HPDE6-E6E7 (cell line): Measurements from ENCODE around the gene SLC9A3.

Source experiments
- DNase-seq: peaks from one replicate; pipeline ENCODE4 v3.0.0; 2011; ENCODE audit warnings: missing footprints; ENCODE audit errors: extremely low spot score

The SLC9A3 gene

GRCh38 chr5:430214-430925 lies 93.9 kb downstream of the SLC9A3 start:
- DNase-seq = no peak

DNA sequence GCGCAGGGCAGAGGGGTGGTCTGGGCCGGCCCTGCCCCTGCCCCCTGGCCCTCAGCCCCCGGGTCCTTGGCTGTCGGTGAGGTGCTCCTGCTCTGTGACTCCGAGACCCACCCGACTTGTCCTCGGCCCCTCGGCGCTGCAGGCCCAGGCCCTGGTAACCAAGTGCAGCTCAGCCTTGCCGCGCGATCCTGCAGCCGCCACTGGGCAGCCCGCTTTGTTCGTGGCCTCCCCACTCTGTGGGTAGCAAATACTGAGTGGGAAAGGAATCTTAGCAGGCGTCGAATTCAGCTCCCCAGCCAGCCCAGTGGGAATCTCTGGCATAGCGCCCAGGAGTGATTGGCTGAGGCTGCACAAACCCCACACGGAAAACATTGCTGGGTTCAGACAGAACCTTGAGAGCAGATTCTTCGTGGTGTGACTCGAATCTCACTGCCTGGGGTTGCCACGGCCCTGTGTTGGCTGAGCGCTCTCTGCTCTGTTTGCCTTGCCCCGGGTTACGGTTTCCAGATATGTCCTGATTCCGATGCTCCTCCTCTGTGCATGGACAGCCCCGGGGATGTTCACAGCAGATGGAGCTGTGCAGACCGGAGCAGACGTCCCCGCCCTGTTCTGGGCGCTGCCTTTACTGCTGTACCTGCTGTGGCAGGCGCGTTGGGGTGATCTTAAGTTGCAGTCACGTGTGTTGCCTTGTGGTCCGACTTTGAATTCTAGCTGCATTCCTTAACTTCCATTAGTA lies 94.6 kb downstream of the SLC9A3 start:
- no peak for DNase-seq

DNA sequence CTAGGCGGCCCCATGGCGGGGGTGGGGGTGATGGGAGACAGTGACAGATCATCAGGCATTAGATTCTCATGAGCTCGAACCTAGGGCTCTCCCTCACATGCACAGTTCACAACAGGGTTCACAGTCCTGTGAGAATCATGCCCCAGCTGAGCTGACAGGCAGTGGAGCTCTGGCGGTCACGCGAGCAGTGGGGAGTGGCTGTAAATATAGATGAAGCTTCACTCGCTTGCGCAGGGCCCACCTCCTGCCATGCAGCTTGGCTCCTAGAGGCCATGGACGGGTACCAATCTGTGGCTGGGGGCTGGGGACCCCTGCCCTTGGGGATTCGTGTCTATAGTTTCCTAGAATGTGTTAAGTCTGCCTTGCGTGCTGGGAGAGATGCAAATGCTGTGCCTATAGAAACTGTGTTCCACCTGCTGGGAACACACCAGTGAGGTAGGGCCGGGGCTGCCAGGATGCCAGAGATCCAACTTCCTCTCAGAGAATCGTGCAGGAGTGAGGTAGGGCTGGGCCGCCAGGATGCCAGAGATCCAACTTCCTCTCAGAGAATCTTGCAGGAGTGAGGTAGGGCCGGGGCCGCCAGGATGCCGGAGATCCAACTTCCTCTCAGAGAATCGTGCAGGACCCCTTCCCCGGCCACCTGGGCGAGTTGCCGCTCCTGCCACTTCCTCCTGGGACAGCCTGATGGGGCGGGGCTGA lies 95.3 kb downstream of the SLC9A3 start:
- no peak for DNase-seq

DNA sequence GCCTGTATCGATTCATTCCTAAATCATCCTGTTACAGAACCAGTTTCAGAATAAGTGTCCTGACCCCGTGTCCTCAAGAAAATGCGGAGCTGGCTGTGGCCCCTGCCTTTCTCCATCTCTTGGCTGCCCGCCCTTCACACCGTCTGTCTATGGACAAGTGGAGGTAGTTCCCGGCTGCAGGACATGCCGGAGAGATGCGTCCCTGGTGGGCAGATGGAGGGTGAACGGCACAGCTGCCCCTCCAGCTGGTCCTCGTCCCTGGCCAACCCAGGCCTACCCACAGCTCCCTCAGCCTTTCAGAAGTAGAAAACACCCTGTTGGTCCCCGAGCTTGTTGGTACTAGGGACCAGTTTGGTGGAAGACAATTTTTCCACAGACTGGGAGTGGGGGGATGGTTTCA lies 96.0 kb downstream of the SLC9A3 start:
- DNase-seq = no peak

- DNase-seq = no peak
Observed at GRCh38 chr5:427415-428087, 96.7 kb downstream of the SLC9A3 start.

DNA sequence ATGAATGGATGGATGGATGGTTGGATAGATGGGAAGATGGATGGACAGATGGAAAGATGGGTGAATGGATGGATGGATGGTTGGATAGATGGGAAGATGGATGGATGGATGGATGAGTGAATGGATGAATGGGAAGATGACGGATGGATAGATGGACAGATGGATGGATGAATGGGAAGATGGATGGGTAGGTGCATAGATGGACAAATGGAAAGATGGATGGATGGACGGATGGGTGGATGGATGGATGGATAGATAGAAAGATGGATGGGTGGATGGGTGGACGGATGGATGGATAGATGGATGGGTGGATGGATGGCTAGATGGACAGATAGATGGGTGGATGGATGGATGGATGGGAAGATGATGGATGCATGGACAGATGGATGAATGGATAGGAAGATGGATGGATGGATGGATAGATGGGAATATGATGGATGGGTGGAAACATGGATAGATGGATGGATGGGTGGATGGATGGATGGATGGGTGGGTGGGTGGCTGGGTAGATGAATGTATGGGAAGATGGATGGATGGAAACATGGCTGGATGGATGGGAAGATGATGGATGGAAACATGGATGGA lies 97.8 kb downstream of the SLC9A3 start:
- DNase-seq = no peak

DNA sequence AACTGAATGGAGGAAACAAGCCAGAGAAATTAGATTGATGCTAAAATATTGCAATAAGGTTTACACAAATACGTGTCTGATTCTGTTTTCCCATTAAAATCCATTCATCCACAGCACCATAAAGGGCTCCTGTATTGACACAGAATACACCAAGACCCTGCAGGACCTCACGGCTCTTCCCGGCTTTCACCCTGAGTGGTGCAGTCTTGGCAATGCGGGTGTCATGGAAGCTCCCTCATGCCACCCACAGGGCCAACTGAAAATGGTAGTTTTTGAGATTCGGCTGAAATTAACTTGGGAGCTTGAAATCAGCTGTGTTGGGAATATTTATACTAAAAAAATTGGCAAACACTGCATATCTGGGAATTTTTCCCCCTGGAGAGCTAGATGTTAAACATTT lies 98.5 kb downstream of the SLC9A3 start:
- DNase-seq = no peak

GRCh38 chr5:424301-425110 lies 99.7 kb downstream of the SLC9A3 start:
- DNase-seq = no peak

DNA sequence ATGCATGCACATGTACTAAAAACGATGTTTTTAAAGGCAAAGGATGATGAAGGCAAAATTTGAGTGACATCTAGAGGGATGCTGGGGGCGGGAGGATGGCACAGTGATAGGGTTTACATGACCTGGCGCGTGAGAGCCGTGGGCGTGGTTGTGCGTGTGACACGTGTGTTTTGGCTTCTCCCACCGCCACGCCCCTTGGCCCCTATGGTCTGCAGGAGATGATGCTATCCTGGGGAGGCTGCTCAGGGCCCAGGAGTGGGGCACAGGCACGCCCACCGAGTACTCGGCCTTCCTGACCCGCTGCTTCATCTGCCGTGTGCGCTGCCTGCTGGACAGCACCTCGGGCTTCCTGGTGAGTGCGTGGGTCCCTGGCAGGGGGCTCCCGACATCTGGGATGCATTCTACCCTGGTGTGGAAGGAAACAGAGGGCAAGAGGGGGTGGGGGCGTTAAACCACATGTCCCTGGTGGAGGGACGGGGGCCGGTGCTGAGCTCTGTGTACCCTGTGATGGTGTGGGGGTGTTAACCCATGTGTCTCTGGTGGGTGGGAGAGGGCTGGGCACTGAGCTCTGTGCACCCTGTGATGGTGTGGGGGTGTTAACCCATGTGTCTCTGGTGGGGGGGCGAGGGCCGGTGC lies 100.5 kb downstream of the SLC9A3 start:
- no peak for DNase-seq

- DNase-seq = no peak
Observed at GRCh38 chr5:423233-423565, 101.0 kb downstream of the SLC9A3 start.

- no peak for DNase-seq
Observed at GRCh38 chr5:422323-423232, 101.7 kb downstream of the SLC9A3 start.

DNA sequence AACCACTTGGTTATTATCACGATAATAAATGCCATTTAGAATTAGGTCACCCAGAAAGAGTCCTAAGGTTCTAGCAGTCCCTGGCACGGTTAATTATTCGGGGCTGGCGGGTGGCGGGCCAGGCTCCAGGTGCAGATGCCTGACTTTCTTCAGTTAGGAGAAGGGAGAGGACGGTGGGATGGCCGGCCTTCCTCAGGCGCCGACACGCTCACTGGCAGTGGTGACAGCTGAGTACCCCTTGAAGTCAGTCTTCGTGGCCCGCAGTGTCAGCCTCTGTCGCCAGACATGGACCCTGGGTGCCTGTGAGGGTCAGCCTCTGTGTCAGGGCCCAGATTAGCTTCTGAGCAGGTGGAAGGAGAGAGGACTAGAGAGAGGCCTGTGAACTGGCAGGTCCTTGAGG lies 102.3 kb downstream of the SLC9A3 start:
- DNase-seq = no peak

- no peak for DNase-seq
Observed at GRCh38 chr5:421287-421880, 102.9 kb downstream of the SLC9A3 start.

GRCh38 chr5:420632-421286 lies 103.5 kb downstream of the SLC9A3 start:
- DNase-seq = no peak
